ENCODE measurements around the gene TRIM17. TPM values are rescaled to one million over a fixed set of nuclear protein-coding genes. Genes with fewer than 3 reads are reported as not detected.

The TRIM17 gene
- 1.7 and 5.3 TPM in 2 replicates for total RNA-seq

GRCh38 chr1:228416217-228416933 is at the start of gene TRIM17:
TRIM17 (minus strand) TSS chr1:228416861; CDS start chr1:228415072, 1,789 bp downstream.

Other genes starting within 250 kb of the TRIM17 start
- 8.9 and 50.3 TPM in 2 replicates for gene OBSCN, start 208.8 kb downstream of the TRIM17 start, total RNA-seq
- 24.9 and 36.4 TPM in 2 replicates for gene TRIM11, start 10.0 kb downstream of the TRIM17 start, total RNA-seq
- 95.7 and 207 TPM in 2 replicates for gene RNF187, start 70.5 kb upstream of the TRIM17 start, total RNA-seq